Osteoblast (primary cell): Measurements from ENCODE around the gene HYAL2. TPM values are rescaled to one million over a fixed set of nuclear protein-coding genes. Genes with fewer than 3 reads are reported as not detected.

Experiments
- DNase-seq: peaks from one replicate; pipeline ENCODE4 v3.0.0; 2011; ENCODE audit warnings: low spot score, mixed read lengths; ENCODE audit not compliant: insufficient read length; ENCODE audit errors: missing footprints
- H2AFZ ChIP-seq: 2 replicates; pipeline ENCODE4 v1.6.0; 2011; ENCODE audit warnings: mild to moderate bottlenecking, low read length
- H3K27ac ChIP-seq: 2 replicates; pipeline ENCODE4 v1.5.1; 2011; ENCODE audit warnings: mild to moderate bottlenecking, low read depth, low read length, moderate library complexity
- H3K27me3 ChIP-seq: 2 replicates; pipeline ENCODE4 v1.6.0; 2012; ENCODE audit warnings: mild to moderate bottlenecking, control low read depth, inconsistent platforms, low read length, moderate library complexity; ENCODE audit not compliant: insufficient read depth
- H3K36me3 ChIP-seq: 2 replicates; pipeline ENCODE4 v1.5.1; 2011; ENCODE audit warnings: mild to moderate bottlenecking, low read length, control low read depth, moderate library complexity; ENCODE audit not compliant: insufficient read depth
- H3K4me1 ChIP-seq: 2 replicates; pipeline ENCODE4 v1.5.1; 2011; ENCODE audit warnings: mild to moderate bottlenecking, low read length, control low read depth, moderate library complexity; ENCODE audit not compliant: insufficient read depth
- H3K4me2 ChIP-seq: 2 replicates; pipeline ENCODE4 v1.6.0; 2011; ENCODE audit warnings: mild to moderate bottlenecking, low read length; ENCODE audit not compliant: insufficient read depth
- H3K4me3 ChIP-seq: fragments of 200-600 bp; sonication (generic); 3 replicates; pipeline ENCODE4 v1.5.1; 2012; ENCODE audit warnings: mild to moderate bottlenecking, low read length, inconsistent platforms; ENCODE audit not compliant: insufficient read depth
- H3K79me2 ChIP-seq: 2 replicates; pipeline ENCODE4 v1.6.0; 2012; ENCODE audit warnings: mild to moderate bottlenecking, low read length, control low read depth, inconsistent platforms; ENCODE audit not compliant: insufficient read depth
- H3K9me3 ChIP-seq: 2 replicates; pipeline ENCODE4 v1.5.1; 2011; ENCODE audit warnings: low read depth, low read length, control low read depth
- H4K20me1 ChIP-seq: 2 replicates; pipeline ENCODE4 v1.6.0; 2012; ENCODE audit warnings: mild to moderate bottlenecking, low read length, control low read depth; ENCODE audit not compliant: insufficient read depth
- CTCF ChIP-seq: IDR thresholded peaks from 2 replicates; pipeline ENCODE4 v1.5.1; 2011; ENCODE audit warnings: mild to moderate bottlenecking, low read depth, low read length, moderate library complexity; ENCODE audit errors: extremely low read depth
- total RNA-seq: library from RNA; depleted of rRNA; stranded (reverse); fragments of >200 nt; gene quantifications from 2 replicates; pipeline ENCODE4 v1.2.3, GENCODE V29; 2012

Gene HYAL2
- total RNA-seq, 1 donor = 32.9 TPM

DNA sequence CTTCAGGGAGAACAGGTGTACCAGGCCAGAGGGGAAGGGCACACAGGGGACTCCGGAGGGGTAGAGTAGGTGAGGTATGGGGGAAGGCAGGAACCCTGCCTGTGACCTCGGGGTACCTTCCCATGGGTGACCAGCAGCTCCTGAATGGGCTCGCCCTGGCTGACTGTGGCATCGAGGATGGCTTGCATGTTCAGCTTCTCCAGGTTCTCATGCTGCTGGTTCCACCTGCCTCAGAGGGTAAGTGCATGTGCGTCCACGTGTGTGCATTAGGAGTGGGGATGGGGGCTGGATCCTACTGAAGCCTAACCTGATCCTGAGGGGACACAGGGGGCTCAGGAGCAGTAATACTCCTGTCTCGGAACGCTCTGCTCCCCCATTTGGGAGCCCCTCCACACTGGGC, 22.5 kb upstream of the HYAL2 start:
- TF ChIP-seq CTCF = no peak
- Histone ChIP-seq H3K79me2 (peaks cover 21% of the 10 kb centered on the region), H3K4me3 (peak overlapping the region; percentile 76), H3K4me1 (peaks cover 24% of the 10 kb centered on the region), H3K36me3 (peaks cover 17% of the 10 kb centered on the region), H3K4me2 (peak overlapping the region; percentile 96), H4K20me1 (no peaks in the 10 kb centered on the region), H2AFZ (peak overlapping the region; percentile 94), H3K9me3 (no peaks in the 10 kb centered on the region), H3K27me3 (no peaks in the 10 kb centered on the region), H3K27ac (no peak overlapping the region)
- DNase-seq = no peak

GRCh38 chr3:50342813-50343633, 20.5 kb upstream of the HYAL2 start:
- Histone ChIP-seq H3K27ac (no peak overlapping the region), H3K4me3 (no peak overlapping the region), H2AFZ (no peak overlapping the region), H3K4me1 (peaks cover 35% of the 10 kb centered on the region), H3K4me2 (no peak overlapping the region), H3K9me3 (no peaks in the 10 kb centered on the region), H3K36me3 (peaks cover 6% of the 10 kb centered on the region), H3K79me2 (peaks cover 23% of the 10 kb centered on the region), H3K27me3 (no peaks in the 10 kb centered on the region), H4K20me1 (no peaks in the 10 kb centered on the region)
- DNase-seq = no peak
- no peak for TF ChIP-seq CTCF

DNA sequence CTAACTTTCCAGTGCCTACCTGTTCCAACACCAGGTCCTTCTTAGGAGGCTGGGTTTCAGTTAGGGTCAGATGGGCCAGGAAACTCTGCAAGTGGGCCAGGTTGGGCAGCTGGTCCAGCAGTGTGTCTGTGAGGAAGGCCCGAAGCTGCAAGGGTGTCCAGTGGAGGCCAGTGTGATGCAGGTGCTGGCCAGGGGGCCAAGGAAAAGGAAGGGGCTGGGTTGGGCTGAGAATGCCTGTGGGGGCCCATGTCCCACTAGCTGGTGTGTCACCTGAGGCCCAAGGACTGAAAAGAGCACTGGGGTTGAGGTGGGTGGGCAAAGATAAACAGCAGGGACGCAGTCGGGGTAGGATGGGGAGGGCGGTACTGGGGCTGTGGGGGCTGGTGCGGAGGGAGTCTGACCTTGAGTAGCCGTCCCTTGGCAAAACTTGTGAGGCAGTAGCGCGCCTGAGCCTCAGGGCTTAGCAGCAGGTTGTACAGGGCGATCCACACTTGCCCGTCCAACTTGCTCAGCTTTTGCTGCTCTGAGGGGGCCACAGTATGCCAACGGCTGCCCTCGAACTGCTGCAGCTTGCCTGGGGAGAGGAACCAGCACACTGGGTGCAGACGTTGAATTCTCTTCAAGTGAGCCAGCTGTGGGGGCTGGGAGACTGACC, 19.6 kb upstream of the HYAL2 start:
- peaks cover 28% of the 10 kb centered on the region for H3K79me2 ChIP-seq
- H3K4me2 ChIP-seq = no peak overlapping the region
- H3K4me1 ChIP-seq = peaks cover 40% of the 10 kb centered on the region
- H2AFZ ChIP-seq = no peak overlapping the region
- no peak for TF ChIP-seq CTCF
- H3K27ac ChIP-seq = no peak overlapping the region
- H3K27me3 ChIP-seq = no peaks in the 10 kb centered on the region
- H3K36me3 ChIP-seq = no peaks in the 10 kb centered on the region
- no peak for DNase-seq
- H3K4me3 ChIP-seq = no peak overlapping the region
- H3K9me3 ChIP-seq = no peaks in the 10 kb centered on the region
- no peaks in the 10 kb centered on the region for H4K20me1 ChIP-seq

GRCh38 chr3:50341537-50341936, 19.0 kb upstream of the HYAL2 start:
- peak overlapping the region; percentile 97 for H3K4me2 ChIP-seq
- H3K4me1 ChIP-seq = peaks cover 40% of the 10 kb centered on the region
- no peak for TF ChIP-seq CTCF
- no peak for DNase-seq
- peak overlapping the region; percentile 77 for H3K4me3 ChIP-seq
- H3K36me3 ChIP-seq = no peaks in the 10 kb centered on the region
- H4K20me1 ChIP-seq = no peaks in the 10 kb centered on the region
- H3K79me2 ChIP-seq = peaks cover 34% of the 10 kb centered on the region
- no peaks in the 10 kb centered on the region for H3K27me3 ChIP-seq
- no peaks in the 10 kb centered on the region for H3K9me3 ChIP-seq
- no peak overlapping the region for H2AFZ ChIP-seq
- H3K27ac ChIP-seq = no peak overlapping the region
